ENCODE data around the gene HOXA6. TPM values are rescaled to one million over a fixed set of nuclear protein-coding genes. Genes with fewer than 3 reads are reported as not detected.

Gene HOXA6
- total RNA-seq, 1 experiment from 2014 or later: not detected

DNA sequence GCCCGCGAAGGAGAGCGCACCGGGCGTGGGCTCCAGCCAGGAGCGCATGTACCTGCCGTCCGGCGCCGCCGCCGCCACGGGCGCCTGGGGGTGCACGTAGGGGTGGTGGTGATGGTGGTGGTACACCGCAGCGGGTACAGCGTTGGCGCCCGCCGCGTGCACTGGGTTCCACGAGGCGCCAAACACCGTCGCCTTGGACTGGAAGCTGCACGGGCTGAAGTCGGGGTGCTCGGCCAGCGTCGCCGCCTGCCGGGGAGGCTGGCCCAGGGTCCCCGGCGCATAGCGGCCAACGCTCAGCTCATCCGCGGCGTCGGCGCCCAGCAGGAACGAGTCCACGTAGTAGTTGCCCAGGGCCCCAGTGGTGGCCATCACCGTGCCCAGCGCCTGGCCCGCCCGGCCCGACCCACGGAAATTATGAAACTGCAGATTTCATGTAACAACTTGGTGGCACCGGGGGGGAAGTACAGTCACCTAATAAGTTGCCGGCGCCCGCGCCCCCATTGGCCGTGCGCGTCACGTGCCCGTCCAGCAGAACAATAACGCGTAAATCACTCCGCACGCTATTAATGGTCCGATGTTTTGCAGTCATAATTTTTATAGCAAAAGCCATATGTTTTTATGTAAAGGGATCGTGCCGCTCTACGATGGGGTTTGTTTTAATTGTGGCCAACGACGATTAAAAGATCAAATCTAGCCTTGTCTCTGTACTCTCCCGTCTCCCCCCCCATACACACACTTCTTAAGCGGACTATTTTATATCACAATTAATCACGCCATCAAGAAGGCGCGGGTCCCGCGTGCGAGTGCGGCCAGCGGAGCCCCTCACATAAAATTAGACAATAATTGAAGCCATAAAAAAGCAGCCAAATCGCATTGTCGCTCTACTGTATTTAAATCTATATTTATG is 17.8 kb upstream of the HOXA6 start, which contains the start of gene HOXA9:
Gene HOXA9, minus strand, starts transcription at position 449 of the 907 bp plus-strand sequence. Its CDS starts 80 bp downstream, at position 369.
- Mint-ChIP-seq H3K36me3 (0 out of 2 replicates have a peak, but pooled peaks cover 2% of the 10 kb centered on the region), H3K27me3 (ENCODE audit: low read depth) (peaks cover 100% of the 10 kb centered on the region), H3K4me3 (peak within 1 kb of the TSS; percentile 46), H3K9me3 (no peaks in the 10 kb centered on the region), H3K27ac (no peak within 1 kb of the TSS), H3K4me1 (peaks cover 16% of the 10 kb centered on the region)
- ATAC-seq: no peak
- ChIA-PET POLR2A (no interaction called here), CTCF (interaction anchor here (0.9 to 2.3 kb wide), 5 partner anchors 9 to 22 kb away, joined by 3 to 19 read pairs (median 6); partner anchors contain the start of genes HOXA5 and HOXA7)
- peak; percentile 17 for DNase-seq (ENCODE audit: low spot score)
- TF ChIP-seq ZNF317 (CRISPR knock-in tag; IDR thresholded peaks at IDR 0.05; ENCODE audit: borderline replicate concordance, low read depth): no peak
- TF ChIP-seq ETV6 (CRISPR knock-in tag; IDR thresholded peaks at IDR 0.05): no peak
- no peak for TF ChIP-seq JUN (CRISPR knock-in tag; IDR thresholded peaks at IDR 0.05)
- no peak for TF ChIP-seq SMAD3 (CRISPR knock-in tag; IDR thresholded peaks at IDR 0.05; ENCODE audit: borderline replicate concordance)
- TF ChIP-seq, protein P1, sequence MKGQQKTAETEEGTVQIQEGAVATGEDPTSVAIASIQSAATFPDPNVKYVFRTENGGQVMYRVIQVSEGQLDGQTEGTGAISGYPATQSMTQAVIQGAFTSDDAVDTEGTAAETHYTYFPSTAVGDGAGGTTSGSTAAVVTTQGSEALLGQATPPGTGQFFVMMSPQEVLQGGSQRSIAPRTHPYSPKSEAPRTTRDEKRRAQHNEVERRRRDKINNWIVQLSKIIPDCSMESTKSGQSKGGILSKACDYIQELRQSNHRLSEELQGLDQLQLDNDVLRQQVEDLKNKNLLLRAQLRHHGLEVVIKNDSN (CRISPR knock-in tag; IDR thresholded peaks at IDR 0.05): peak; percentile 88
- no peak for TF ChIP-seq NFE2L1 (CRISPR knock-in tag; IDR thresholded peaks at IDR 0.05)
- TF ChIP-seq ZNF396 (CRISPR knock-in tag; IDR thresholded peaks at IDR 0.05; ENCODE audit: borderline replicate concordance): no peak
- no peak for TF ChIP-seq OVOL2 (CRISPR knock-in tag; IDR thresholded peaks at IDR 0.05; ENCODE audit: borderline replicate concordance)
- TF ChIP-seq KAT7 (CRISPR knock-in tag; IDR thresholded peaks at IDR 0.05; ENCODE audit: borderline replicate concordance): no peak
- TF ChIP-seq, protein P2, sequence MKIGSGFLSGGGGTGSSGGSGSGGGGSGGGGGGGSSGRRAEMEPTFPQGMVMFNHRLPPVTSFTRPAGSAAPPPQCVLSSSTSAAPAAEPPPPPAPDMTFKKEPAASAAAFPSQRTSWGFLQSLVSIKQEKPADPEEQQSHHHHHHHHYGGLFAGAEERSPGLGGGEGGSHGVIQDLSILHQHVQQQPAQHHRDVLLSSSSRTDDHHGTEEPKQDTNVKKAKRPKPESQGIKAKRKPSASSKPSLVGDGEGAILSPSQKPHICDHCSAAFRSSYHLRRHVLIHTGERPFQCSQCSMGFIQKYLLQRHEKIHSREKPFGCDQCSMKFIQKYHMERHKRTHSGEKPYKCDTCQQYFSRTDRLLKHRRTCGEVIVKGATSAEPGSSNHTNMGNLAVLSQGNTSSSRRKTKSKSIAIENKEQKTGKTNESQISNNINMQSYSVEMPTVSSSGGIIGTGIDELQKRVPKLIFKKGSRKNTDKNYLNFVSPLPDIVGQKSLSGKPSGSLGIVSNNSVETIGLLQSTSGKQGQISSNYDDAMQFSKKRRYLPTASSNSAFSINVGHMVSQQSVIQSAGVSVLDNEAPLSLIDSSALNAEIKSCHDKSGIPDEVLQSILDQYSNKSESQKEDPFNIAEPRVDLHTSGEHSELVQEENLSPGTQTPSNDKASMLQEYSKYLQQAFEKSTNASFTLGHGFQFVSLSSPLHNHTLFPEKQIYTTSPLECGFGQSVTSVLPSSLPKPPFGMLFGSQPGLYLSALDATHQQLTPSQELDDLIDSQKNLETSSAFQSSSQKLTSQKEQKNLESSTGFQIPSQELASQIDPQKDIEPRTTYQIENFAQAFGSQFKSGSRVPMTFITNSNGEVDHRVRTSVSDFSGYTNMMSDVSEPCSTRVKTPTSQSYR (CRISPR knock-in tag; IDR thresholded peaks at IDR 0.05): no peak
- TF ChIP-seq ESRRA (CRISPR knock-in tag; IDR thresholded peaks at IDR 0.05; ENCODE audit: borderline replicate concordance): no peak
- TF ChIP-seq ZNF425 (CRISPR knock-in tag; conservative IDR thresholded peaks at IDR 0.05): no peak
- TF ChIP-seq NFYB (CRISPR knock-in tag; conservative IDR thresholded peaks at IDR 0.05; ENCODE audit: low read depth): peak; percentile 18; the same call in 1 of the 2 replicates
- TF ChIP-seq ZNF416 (CRISPR knock-in tag; IDR thresholded peaks at IDR 0.05): no peak
- TF ChIP-seq, protein P3, sequence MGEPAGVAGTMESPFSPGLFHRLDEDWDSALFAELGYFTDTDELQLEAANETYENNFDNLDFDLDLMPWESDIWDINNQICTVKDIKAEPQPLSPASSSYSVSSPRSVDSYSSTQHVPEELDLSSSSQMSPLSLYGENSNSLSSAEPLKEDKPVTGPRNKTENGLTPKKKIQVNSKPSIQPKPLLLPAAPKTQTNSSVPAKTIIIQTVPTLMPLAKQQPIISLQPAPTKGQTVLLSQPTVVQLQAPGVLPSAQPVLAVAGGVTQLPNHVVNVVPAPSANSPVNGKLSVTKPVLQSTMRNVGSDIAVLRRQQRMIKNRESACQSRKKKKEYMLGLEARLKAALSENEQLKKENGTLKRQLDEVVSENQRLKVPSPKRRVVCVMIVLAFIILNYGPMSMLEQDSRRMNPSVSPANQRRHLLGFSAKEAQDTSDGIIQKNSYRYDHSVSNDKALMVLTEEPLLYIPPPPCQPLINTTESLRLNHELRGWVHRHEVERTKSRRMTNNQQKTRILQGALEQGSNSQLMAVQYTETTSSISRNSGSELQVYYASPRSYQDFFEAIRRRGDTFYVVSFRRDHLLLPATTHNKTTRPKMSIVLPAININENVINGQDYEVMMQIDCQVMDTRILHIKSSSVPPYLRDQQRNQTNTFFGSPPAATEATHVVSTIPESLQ (CRISPR knock-in tag; IDR thresholded peaks at IDR 0.05): no peak
- TF ChIP-seq JAZF1 (CRISPR knock-in tag; IDR thresholded peaks at IDR 0.05): no peak
- TF ChIP-seq ZNF671 (CRISPR knock-in tag; IDR thresholded peaks at IDR 0.05): no peak
- TF ChIP-seq CREB1 (CRISPR knock-in tag; IDR thresholded peaks at IDR 0.05): no peak
- TF ChIP-seq, protein P4, sequence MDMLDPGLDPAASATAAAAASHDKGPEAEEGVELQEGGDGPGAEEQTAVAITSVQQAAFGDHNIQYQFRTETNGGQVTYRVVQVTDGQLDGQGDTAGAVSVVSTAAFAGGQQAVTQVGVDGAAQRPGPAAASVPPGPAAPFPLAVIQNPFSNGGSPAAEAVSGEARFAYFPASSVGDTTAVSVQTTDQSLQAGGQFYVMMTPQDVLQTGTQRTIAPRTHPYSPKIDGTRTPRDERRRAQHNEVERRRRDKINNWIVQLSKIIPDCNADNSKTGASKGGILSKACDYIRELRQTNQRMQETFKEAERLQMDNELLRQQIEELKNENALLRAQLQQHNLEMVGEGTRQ (CRISPR knock-in tag; IDR thresholded peaks at IDR 0.05): peak; percentile 84
- TF ChIP-seq PRDM15 (CRISPR knock-in tag; IDR thresholded peaks at IDR 0.05): no peak
- no peak for TF ChIP-seq CTCF (IDR thresholded peaks at IDR 0.05)
